Uterus (tissue), 2 donors: ENCODE measurements around the gene RAB29.

Experiments used
- CTCF ChIP-seq, 4 experiments: fragments of 200-600 bp in 2 of 4; fragments of 450-650 bp in 2 of 4; sonication (generic) in 2 of 4; IDR thresholded peaks; one replicate each; pipeline ENCODE4 v1.5.1; 2016 to 2019; ENCODE audit warnings: antibody characterized with exemption in 4 of 4, mild to moderate bottlenecking in 2 of 4, moderate library complexity in 1 of 4
- POLR2A ChIP-seq, 2 donors: fragments of 450-650 bp; IDR thresholded peaks; one replicate each; pipeline ENCODE4 v1.6.1; 2016; ENCODE audit warnings: antibody characterized with exemption in 2 of 2, mild to moderate bottlenecking in 1 of 2, moderate library complexity in 1 of 2

GRCh38 chr1:205766570-205766969, 8.7 kb downstream of the RAB29 start:
- no peak for TF ChIP-seq POLR2A (IDR thresholded peaks at IDR 0.05)
- TF ChIP-seq CTCF (IDR thresholded peaks at IDR 0.05): no peak
